GM18520 (cell line): ENCODE results near the gene SYNPO.

ENCODE experiments used
- ATAC-seq: cut with Tn5 transposase; IDR thresholded peaks from one replicate; pipeline ENCODE4 v1.9.1; 2021; ENCODE audit not compliant: unreplicated experiment

SYNPO gene

DNA sequence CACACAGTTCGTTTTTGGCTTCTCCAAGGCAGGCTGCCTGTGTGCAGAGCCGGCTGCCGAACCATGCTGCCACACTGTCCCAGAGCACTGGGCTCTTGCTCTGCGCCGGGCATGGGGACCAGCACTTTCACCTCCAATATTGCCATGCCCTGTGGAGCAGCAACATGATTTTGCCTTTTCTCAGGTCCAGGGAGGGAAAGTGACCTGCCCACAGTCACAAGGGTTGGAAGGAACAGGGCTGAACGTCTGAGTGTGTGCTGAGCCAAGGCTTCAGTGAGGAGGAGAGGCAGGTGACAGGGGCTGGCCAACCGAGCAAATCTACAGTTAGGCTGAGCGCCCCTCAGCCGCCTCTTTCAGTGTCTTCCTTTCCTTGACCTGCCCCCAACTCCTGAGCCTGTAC lies 34.0 kb upstream of the SYNPO start:
- ATAC-seq = no peak

GRCh38 chr5:150607105-150607504 lies 33.4 kb upstream of the SYNPO start:
- no peak for ATAC-seq

- no peak for ATAC-seq
These were observed 32.5 kb upstream of the SYNPO start for GRCh38 chr5:150607991-150608390.

DNA sequence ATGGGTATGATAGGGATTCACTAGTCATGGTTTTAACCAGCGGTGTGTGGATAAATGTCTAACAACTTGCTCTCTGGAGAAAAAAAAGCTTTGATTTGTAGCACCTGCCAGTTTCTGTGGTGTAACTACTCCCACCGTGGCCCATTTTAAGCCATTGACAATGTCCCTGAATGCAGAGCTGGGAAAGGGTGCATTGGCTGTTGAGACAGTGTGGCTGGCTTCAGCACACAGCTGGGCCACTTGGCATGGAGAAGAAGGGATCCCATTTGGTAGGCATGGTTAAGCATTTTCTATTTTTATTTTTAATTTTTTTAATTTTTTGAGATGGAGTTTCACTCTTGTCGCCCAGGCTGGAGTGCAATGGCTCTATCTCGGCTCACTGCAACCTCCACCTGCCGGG lies 31.5 kb upstream of the SYNPO start:
- ATAC-seq = no peak

DNA sequence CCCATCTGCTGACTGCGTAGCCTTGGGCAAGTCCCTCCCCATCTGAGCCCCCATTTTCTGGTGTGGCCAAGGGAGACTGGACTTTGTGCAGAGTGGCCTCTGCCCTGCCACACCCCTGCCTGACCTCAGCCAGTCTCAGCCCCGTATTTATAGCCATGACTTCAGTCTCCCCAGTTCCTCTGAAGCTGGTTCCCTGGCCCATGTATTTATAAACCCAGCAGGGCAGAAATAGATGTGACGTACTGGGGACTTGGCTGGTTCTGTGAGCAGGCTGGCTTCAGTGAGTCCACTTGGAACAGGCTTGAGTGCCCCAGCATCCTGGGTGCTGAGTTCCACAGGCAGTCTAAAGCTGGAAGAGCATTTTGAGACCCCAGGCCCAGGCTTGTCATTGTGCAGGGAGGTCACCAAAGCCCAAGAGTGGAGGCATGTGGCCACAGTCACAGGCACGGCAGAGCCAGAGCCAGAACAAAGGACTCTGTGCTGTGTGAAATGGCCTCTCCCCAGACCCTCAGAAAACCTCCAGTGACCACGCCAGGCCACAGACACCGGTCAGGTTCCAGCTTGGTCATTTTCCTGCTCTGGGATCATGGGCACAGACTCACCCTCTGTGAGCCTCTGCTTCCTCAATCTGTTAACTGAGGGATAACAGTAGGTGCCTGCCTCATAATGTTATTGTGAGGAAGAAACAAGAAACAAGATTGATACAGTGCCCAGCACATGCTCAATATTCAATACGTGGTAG lies 30.4 kb upstream of the SYNPO start:
- no peak for ATAC-seq

- ATAC-seq = no peak
These were observed 29.4 kb upstream of the SYNPO start for GRCh38 chr5:150611026-150611425.

- no peak for ATAC-seq
These were observed 28.1 kb upstream of the SYNPO start for GRCh38 chr5:150612405-150612804.

- no peak for ATAC-seq
These were observed 27.4 kb upstream of the SYNPO start for GRCh38 chr5:150612905-150613670.

- ATAC-seq = no peak
These were observed 26.3 kb upstream of the SYNPO start for GRCh38 chr5:150613991-150614660.

DNA sequence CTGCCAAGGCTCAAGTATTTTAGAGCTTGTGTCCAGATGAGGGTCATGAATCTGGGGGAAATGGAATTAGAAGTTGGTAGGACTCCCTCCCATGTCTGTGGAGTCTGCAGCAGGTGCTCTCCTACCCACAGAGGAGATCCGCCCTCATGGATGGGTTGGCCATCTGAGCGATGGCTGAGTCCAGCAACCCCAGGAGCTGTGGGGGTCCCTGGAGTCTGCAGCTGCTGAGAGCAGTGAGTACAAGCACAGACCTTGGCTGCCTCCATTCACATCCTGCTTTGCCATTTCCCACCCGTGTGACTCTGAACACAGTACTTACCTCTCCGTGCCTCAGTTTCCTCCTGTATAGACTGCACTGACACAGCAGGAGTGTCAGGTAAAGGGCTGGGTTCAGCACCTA lies 25.8 kb upstream of the SYNPO start:
- no peak for ATAC-seq

DNA sequence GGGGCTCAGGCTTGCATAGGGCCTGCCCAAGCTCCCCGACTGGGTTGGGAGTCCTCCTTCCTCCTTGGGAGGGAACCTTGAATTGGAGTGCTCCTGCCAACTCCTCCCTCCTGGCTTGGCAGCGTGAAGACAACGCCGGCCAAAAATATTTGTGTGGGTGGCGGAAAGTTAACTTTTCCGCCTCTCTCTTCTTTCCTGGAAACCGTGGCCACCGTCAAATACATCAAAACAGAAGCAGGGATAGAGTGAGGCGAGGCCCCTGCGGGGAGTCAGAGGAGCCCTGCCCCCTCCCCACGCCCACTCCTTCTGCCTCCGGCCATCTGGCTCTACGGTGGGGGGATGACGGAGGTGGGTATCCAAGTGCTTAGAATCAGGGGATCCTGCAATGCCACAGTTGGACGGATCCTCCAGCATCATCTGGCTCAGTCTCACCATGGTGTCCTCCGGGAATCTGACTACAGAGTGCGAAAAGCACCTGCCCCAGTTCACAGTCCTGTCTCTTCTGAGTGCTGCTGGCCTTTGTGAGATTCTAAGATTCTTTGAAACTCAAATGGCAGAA lies 25.2 kb upstream of the SYNPO start:
- no peak for ATAC-seq

DNA sequence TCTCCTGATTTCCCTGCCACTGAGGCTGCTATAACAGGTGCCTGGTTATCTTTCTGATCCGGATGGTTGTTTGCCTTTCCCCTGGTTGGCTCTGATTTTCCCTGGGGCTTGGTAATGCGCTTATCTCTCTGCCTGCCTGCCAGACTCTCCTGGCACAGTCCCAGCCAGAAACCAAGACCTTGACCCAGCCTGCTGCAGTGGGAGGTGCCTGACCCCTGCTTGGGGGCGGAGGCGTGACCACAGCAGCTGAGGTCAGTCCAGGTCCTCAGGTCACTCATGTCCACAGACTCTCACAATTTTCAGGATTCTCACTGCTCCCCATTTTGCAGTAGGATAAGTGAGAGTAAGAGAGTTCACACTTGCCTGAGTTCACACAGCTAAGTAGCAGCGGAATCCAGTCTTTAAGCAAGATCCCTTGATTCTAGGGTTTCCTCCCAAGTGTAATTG lies 24.4 kb upstream of the SYNPO start:
- no peak for ATAC-seq

- ATAC-seq = no peak
These were observed 24.0 kb upstream of the SYNPO start for GRCh38 chr5:150616506-150616905.

DNA sequence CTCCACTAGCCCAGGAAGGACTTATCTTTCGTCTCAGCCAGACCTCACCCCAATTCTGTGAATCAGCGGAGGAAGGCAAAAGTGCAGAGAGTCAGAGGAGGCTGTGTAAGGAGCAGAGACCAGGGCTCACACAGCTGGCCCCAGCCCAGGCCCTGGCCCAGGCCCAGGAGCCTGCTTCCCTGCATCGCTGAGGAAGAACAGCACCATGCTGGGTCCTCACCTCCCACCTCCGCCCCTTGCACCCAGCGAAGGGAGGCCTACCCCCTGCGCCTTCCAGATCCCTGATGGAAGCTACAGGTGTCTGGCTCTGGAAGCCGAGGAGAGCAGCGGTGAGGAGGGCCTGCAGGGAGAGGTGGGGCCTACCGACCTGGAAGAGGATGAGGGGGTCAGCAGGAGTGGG lies 22.3 kb upstream of the SYNPO start:
- ATAC-seq = no peak

- ATAC-seq = no peak
These were observed 21.7 kb upstream of the SYNPO start for GRCh38 chr5:150618588-150619281.

DNA sequence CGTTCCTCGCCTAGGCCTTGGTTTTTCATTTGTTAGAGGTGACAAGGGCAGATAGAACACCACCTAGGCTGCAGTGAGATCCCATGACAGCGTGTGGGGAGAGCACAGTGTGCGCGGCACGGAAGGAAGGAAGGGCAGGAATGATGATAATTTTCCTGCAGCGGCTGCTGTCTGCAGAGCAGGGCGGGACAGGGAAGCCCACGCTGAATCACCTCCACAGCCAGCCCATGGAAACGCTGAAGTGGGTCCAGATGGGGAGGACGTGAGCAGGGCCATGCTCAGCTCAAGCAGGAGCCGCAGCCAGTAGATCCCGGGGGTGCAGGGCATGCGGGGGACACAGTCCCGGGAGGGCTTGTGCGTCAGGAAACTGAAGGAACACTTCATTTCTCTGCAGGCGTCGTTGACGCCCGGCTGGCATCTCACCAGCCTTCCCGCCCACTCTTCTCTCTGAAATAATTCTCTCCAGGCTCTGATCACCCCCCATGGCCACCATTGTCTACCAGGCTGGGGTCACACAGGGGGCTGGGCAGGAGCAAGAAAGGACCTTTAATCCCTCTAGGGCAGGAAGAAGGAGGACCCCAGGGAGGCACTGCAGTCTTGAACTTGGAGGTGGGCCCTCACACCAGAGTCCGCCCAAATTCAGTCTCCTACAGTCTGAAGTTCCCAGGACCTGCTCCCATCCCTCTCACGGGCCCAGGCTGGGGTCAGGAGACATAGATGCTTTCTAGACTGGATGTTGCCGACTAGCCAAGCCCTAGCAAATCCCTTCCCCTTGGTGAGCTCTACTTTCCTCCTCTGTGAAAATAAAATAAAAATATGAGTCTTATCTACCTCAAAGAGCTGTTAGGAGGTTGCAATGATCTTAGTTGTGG lies 20.9 kb upstream of the SYNPO start:
- no peak for ATAC-seq

DNA sequence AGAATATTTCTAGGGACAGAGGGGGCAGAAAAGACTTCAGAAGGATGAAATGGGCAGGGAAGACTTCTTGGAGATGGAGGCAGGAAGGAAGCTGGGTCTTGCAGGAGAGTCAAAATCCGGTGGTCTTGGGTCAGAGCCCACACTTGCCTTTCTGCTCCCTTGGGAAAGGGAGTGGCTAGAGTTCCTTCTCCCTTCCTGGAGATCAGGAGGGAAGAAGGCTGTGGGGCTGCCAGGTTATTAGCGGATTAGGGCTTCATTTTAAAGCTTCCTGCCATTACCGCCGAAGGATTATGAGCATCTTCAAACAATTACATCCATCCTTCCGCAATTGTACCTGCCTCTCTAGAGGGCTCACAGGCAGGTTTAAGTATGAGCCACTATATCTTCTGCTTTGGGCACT lies 19.2 kb upstream of the SYNPO start:
- no peak for ATAC-seq

- ATAC-seq = no peak
These were observed 18.3 kb upstream of the SYNPO start for GRCh38 chr5:150622157-150622556.

DNA sequence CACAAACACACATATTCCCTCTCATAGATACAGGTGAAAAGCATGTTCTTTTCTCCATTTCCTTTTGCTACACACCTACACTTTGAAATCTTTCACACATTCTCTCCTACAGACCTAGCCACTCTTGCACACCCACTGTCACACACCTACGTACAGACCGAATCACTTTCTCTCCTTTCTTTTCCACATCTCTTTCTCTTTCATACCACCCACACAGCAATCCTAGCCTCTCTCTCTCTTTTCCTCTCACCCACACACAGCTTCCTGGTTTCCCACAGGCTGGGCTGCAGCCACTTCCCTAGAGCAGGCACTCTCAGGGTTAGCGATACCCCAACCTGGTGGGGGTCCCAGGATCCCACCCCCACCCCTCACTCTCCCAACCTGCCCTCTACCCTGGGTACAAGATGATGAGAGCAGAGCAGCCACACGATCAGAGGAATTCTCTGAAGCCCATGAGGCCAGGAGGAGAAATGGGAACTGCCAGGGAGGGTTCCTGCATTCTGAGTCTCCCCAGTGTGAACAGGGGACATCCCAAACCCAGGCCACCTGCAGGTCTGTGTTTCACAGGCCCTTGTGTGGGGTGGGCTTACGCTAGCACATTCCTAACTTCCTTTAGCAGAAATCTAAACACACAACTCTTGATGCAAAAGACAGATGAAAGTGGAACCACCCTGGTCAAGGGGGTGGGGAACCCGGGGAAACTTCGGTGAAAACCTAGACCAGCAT lies 17.1 kb upstream of the SYNPO start:
- ATAC-seq = no peak

DNA sequence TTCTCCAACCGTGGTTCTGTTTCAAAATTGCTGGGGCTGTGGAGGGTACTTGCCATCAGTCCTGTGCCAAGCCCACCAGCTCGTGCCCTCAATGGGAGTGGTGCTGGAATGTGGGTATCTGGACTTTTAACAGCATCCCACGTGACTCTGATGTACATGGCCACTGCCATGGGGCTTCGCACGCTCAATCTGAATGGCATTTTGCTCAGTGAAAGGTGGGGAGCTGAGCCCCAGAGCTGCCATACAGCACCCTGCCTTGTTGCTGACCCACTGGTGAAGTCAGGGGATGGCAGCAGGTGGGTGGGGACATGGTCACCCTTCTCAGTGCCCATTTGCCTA lies 16.6 kb upstream of the SYNPO start:
- no peak for ATAC-seq
